ENCODE data around the gene LETMD1.

The LETMD1 gene

DNA sequence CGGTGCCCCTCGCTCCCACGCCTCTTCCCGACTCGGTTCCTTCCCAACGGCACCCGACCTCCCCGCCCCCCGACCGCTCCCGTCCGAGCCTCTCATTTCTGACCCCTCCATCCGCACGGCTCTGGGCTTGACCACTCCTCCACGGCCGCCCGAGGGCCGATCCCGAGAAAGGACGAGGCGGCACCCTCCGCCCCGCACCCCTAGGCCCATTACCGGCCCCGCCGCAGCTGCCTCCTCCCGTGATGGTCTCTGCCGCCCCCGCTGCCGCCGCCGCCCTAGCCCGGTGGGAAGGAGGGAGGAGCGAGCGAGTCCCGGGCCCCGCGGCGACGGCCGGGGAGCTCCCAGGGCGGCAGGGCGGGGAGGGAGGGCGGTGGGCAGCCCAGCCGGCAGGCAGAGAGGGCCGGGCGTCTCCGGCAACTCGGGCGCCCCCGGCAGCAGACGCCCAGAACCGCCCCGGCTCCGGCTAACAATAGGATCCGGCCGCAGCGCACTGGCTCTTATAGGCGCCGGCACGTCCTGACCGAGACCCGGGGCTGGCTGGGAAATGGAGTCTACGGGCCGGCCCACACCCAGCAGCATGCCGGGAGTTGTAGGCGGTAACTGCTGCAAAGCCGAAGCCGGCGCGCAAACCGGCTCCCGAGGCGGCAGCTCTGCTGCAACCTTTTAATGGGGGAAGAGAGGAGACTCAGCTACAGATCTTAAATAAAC lies 35.2 kb downstream of the LETMD1 start, which contains the start of gene CSRNP2 (continued):
- TF ChIP-seq ZFP37 (tag by site-specific recombination; IDR thresholded peaks at IDR 0.05): peak; percentile 63; the same call in 1 of the 2 replicates
- no peak for TF ChIP-seq ZNF138 (tag by site-specific recombination; IDR thresholded peaks at IDR 0.05; ENCODE audit: borderline replicate concordance)
- no peak; the same call in 1 of the 2 replicates for TF ChIP-seq ZNF792 (tag by site-specific recombination; IDR thresholded peaks at IDR 0.05)
- TF ChIP-seq, protein P1, sequence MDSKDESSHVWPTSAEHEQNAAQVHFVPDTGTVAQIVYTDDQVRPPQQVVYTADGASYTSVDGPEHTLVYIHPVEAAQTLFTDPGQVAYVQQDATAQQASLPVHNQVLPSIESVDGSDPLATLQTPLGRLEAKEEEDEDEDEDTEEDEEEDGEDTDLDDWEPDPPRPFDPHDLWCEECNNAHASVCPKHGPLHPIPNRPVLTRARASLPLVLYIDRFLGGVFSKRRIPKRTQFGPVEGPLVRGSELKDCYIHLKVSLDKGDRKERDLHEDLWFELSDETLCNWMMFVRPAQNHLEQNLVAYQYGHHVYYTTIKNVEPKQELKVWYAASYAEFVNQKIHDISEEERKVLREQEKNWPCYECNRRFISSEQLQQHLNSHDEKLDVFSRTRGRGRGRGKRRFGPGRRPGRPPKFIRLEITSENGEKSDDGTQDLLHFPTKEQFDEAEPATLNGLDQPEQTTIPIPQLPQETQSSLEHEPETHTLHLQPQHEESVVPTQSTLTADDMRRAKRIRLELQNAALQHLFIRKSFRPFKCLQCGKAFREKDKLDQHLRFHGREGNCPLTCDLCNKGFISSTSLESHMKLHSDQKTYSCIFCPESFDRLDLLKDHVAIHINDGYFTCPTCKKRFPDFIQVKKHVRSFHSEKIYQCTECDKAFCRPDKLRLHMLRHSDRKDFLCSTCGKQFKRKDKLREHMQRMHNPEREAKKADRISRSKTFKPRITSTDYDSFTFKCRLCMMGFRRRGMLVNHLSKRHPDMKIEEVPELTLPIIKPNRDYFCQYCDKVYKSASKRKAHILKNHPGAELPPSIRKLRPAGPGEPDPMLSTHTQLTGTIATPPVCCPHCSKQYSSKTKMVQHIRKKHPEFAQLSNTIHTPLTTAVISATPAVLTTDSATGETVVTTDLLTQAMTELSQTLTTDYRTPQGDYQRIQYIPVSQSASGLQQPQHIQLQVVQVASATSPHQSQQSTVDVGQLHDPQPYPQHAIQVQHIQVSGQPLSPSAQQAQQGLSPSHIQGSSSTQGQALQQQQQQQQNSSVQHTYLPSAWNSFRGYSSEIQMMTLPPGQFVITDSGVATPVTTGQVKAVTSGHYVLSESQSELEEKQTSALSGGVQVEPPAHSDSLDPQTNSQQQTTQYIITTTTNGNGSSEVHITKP (tag by site-specific recombination; IDR thresholded peaks at IDR 0.05): peak; percentile 54; the same call in 1 of the 2 replicates
- no peak; the same call in 1 of the 2 replicates for TF ChIP-seq ZNF394 (tag by site-specific recombination; IDR thresholded peaks at IDR 0.05; ENCODE audit: borderline replicate concordance)
- TF ChIP-seq ZNF449 (tag by site-specific recombination; IDR thresholded peaks at IDR 0.05): peak; percentile 99
- peak; percentile 82 for TF ChIP-seq ZSCAN5A (tag by site-specific recombination; IDR thresholded peaks at IDR 0.05)
- TF ChIP-seq ZNF292 (tag by site-specific recombination; IDR thresholded peaks at IDR 0.05; ENCODE audit: borderline replicate concordance, low read depth): no peak
- no peak for TF ChIP-seq OVOL3 (tag by site-specific recombination; IDR thresholded peaks at IDR 0.05)
- TF ChIP-seq ZNF169 (tag by site-specific recombination; IDR thresholded peaks at IDR 0.05): peak; percentile 64; the same call in 1 of the 2 replicates
- TF ChIP-seq, protein P2, sequence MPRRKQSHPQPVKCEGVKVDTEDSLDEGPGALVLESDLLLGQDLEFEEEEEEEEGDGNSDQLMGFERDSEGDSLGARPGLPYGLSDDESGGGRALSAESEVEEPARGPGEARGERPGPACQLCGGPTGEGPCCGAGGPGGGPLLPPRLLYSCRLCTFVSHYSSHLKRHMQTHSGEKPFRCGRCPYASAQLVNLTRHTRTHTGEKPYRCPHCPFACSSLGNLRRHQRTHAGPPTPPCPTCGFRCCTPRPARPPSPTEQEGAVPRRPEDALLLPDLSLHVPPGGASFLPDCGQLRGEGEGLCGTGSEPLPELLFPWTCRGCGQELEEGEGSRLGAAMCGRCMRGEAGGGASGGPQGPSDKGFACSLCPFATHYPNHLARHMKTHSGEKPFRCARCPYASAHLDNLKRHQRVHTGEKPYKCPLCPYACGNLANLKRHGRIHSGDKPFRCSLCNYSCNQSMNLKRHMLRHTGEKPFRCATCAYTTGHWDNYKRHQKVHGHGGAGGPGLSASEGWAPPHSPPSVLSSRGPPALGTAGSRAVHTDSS (tag by site-specific recombination; IDR thresholded peaks at IDR 0.05): peak; percentile 32; the same call in 1 of the 2 replicates
- TF ChIP-seq ZNF843 (tag by site-specific recombination; IDR thresholded peaks at IDR 0.05): peak; percentile 34; the same call in 1 of the 2 replicates
- TF ChIP-seq ATF2 (tag by site-specific recombination; IDR thresholded peaks at IDR 0.05; ENCODE audit: low read depth): no peak
- peak; percentile 96 for TF ChIP-seq ZBTB20 (tag by site-specific recombination; IDR thresholded peaks at IDR 0.05)
- TF ChIP-seq GLI4 (tag by site-specific recombination; IDR thresholded peaks at IDR 0.05): no peak
- TF ChIP-seq PRDM1 (tag by site-specific recombination; IDR thresholded peaks at IDR 0.05): no peak
- TF ChIP-seq MEIS1 (CRISPR knock-in tag; IDR thresholded peaks at IDR 0.05; ENCODE audit: borderline replicate concordance): no peak
- peak; percentile 89; the same call in 1 of the 2 replicates for TF ChIP-seq ZNF837 (tag by site-specific recombination; IDR thresholded peaks at IDR 0.05)
- no peak for TF ChIP-seq GLIS1 (tag by site-specific recombination; IDR thresholded peaks at IDR 0.05)
- no peak for TF ChIP-seq ZNF560 (tag by site-specific recombination; IDR thresholded peaks at IDR 0.05; ENCODE audit: borderline replicate concordance)
- TF ChIP-seq ZNF214 (tag by site-specific recombination; IDR thresholded peaks at IDR 0.05; ENCODE audit: borderline replicate concordance): no peak
- TF ChIP-seq MYNN (tag by site-specific recombination; IDR thresholded peaks at IDR 0.05; ENCODE audit: borderline replicate concordance): no peak
- no peak for TF ChIP-seq ZNF514 (tag by site-specific recombination; IDR thresholded peaks at IDR 0.05)
- 0 out of 2 replicates have a peak, but pooled peaks have one; percentile 2 for TF ChIP-seq ZNF785 (tag by site-specific recombination; IDR thresholded peaks at IDR 0.05)
- TF ChIP-seq, protein P3, sequence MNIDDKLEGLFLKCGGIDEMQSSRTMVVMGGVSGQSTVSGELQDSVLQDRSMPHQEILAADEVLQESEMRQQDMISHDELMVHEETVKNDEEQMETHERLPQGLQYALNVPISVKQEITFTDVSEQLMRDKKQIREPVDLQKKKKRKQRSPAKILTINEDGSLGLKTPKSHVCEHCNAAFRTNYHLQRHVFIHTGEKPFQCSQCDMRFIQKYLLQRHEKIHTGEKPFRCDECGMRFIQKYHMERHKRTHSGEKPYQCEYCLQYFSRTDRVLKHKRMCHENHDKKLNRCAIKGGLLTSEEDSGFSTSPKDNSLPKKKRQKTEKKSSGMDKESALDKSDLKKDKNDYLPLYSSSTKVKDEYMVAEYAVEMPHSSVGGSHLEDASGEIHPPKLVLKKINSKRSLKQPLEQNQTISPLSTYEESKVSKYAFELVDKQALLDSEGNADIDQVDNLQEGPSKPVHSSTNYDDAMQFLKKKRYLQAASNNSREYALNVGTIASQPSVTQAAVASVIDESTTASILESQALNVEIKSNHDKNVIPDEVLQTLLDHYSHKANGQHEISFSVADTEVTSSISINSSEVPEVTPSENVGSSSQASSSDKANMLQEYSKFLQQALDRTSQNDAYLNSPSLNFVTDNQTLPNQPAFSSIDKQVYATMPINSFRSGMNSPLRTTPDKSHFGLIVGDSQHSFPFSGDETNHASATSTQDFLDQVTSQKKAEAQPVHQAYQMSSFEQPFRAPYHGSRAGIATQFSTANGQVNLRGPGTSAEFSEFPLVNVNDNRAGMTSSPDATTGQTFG (tag by site-specific recombination; IDR thresholded peaks at IDR 0.05; ENCODE audit: borderline replicate concordance): no peak

Data from HEK293 (cell line).